Choroid plexus epithelial cell (primary cell): Measurements from ENCODE around the gene STAG1.
"Not testable (repeated sequence)": the region's sequence is repeated elsewhere in the genome, so short reads cannot be mapped to it uniquely, and the experiment has no call there.

Experiments
- DNase-seq: peaks from one replicate; pipeline ENCODE4 v3.0.0-alpha.2; 2010; ENCODE audit warnings: low read depth
- H3K4me3 ChIP-seq: 2 replicates; pipeline ENCODE4 v1.5.1; 2011; ENCODE audit warnings: low read depth, mild to moderate bottlenecking, control low read depth, low read length, moderate library complexity
- CTCF ChIP-seq: conservative IDR thresholded peaks from 2 replicates; pipeline ENCODE4 v1.5.1; 2011; ENCODE audit warnings: low read depth, mild to moderate bottlenecking, control low read depth, inconsistent platforms, low read length, moderate library complexity

The STAG1 gene

DNA sequence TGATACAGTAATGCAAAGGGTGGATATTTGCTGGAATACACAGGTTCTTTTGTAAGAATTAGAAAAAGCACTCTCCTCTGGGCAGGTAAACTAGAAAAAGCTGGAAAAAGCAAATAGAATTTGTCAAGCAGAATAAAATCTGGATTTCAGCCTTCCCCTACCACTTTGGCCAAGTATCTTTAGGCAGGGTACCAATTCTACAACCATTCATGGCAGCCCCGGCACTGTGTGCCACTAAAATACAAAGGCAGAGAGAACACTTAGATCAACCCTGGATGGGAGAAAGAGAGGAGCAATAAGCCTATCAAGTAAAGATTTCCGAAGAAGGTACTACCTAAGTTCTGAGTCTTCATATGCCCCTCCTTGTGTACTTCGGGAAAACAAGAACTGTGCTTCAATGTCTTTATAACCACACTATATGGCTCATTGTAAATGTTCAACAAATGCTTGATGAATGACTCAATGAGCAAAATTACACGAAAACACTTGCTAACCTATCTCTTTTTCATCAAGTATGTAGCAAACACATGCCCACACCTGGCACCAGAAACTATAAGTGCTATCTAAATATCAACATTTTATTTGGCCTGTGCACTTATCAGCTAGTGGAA, 20.8 kb downstream of the STAG1 start:
- no peak for TF ChIP-seq CTCF
- no peak for DNase-seq
- no peak overlapping the region for H3K4me3 ChIP-seq

DNA sequence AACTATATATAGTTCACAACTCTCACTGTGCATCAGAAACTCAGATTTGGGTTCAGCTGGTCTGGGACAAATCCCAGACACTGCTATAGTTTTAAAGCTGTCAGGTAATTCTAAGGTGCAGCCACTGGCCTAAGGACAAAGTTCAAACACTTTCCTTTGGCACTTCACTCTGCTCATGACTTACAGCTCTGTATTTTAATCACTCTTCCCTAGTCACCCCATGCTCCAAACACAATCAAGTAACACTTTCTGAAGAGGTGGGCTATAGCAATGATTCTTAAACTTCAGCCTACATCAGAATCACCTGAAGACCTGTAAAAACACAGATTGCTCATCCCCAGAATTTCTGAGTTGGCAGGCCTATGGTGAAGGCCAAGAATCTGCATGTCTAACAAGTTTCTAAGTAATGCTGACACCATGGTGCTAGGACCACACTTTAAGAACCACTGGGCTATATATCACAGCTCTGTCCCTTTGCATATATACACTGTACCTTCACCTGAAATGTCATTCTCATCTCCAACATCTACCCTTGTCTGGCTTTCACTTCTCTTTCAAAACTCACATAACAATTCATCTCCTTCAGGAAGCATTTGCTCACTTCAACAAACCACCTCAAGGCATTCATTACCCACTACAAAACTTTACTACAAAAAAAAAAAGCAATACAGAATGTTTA, 21.4 kb downstream of the STAG1 start:
- no peak overlapping the region for H3K4me3 ChIP-seq
- TF ChIP-seq CTCF, result no peak
- no peak for DNase-seq

DNA sequence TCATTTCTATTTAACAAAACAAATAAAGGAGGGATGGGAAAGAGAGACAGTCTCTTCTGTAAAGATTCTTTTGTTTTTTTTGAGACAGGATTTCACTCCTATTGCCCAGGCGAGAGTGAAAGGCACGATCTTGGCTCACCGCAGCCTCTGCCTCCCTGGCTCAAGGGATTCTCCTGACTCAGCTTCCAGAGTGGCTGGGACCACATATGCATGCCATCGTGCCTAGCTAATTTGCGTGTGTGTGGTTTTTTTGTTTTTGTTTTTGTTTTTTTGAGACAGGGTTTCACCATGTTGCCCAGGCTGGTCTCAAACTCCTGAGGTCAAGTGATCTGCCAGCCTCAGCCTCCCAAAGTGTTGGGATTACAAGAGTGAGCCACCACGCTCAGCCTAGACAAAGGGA, 23.3 kb downstream of the STAG1 start:
- DNase-seq, result peak; percentile 74
- H3K4me3 ChIP-seq, result peak overlapping the region; percentile 15
- no peak for TF ChIP-seq CTCF

- no peak for TF ChIP-seq CTCF
- DNase-seq, result no peak
- peak overlapping the region; percentile 15 for H3K4me3 ChIP-seq
Measured at GRCh38 chr3:136728473-136728872, 23.7 kb downstream of the STAG1 start.

DNA sequence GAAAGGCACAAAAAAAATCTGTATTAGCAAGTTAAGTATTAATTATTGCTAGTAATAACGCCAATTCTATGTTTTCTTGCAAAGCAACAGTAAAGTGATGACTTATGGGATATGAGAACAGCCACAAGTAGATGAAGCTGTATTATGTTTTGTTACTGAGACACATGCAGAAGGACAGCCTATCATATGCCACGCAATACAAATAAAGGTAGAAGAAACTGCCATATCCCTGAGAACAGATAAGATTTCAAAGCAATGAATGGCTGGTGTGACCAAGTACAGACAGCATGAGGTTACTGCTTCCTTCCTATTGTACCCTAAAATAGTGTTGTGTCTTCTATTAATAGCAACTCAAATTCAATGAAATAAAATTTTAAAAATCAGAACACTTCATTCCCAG, 26.7 kb downstream of the STAG1 start:
- H3K4me3 ChIP-seq, result no peak overlapping the region
- no peak for TF ChIP-seq CTCF
- DNase-seq, result no peak

GRCh38 chr3:136722916-136723315, 29.3 kb downstream of the STAG1 start:
- not testable (repeated sequence) for DNase-seq, H3K4me3 ChIP-seq

GRCh38 chr3:136722399-136722798, 29.8 kb downstream of the STAG1 start:
- not testable (repeated sequence) for DNase-seq, H3K4me3 ChIP-seq

- TF ChIP-seq CTCF, result no peak
- no peak overlapping the region for H3K4me3 ChIP-seq
- no peak for DNase-seq
Measured at GRCh38 chr3:136720091-136720490, 32.1 kb downstream of the STAG1 start.
